ENCODE data around the gene PDE4DIP.
"Not testable (repeated sequence)": the region's sequence is repeated elsewhere in the genome, so short reads cannot be mapped to it uniquely, and the experiment has no call there.

DNA sequence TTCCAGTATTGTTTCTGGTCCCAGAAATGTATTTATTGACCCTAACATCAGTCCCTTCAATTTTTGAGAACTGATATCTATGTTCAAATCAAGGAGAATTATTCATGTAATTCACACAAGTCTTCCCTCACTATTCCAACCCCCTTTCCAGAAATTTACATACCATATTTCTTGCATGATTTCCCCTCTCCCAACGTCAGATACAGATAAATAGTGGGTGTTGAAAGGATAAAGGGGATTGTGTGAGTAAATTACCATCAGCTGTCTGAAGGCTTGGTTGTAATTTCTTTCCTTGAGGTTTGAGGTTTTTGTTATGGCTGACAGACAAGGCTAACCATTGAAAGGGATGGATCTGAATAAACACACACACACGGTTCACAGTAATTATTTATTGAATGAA, 15.7 kb upstream of the PDE4DIP start:
- TF ChIP-seq, protein P1, sequence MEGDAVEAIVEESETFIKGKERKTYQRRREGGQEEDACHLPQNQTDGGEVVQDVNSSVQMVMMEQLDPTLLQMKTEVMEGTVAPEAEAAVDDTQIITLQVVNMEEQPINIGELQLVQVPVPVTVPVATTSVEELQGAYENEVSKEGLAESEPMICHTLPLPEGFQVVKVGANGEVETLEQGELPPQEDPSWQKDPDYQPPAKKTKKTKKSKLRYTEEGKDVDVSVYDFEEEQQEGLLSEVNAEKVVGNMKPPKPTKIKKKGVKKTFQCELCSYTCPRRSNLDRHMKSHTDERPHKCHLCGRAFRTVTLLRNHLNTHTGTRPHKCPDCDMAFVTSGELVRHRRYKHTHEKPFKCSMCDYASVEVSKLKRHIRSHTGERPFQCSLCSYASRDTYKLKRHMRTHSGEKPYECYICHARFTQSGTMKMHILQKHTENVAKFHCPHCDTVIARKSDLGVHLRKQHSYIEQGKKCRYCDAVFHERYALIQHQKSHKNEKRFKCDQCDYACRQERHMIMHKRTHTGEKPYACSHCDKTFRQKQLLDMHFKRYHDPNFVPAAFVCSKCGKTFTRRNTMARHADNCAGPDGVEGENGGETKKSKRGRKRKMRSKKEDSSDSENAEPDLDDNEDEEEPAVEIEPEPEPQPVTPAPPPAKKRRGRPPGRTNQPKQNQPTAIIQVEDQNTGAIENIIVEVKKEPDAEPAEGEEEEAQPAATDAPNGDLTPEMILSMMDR (IDR thresholded peaks at IDR 0.05; ENCODE audit: extremely low read depth in 1 of 2, insufficient read depth in 1 of 2, low read depth in 1 of 2, low read length in 2 of 2), result not testable (repeated sequence)
- not testable (repeated sequence) for TF ChIP-seq POLR2AphosphoS5 (IDR thresholded peaks at IDR 0.05; ENCODE audit: insufficient read depth, low read depth, low read length); POLR2A (IDR thresholded peaks at IDR 0.05; ENCODE audit: low read depth, low read length); JUN (IDR thresholded peaks at IDR 0.05; ENCODE audit: borderline replicate concordance, insufficient read depth, insufficient read length, low read depth); EZH2 (IDR thresholded peaks at IDR 0.05; ENCODE audit: borderline replicate concordance, low read depth, low read length, severe bottlenecking); FOS (IDR thresholded peaks at IDR 0.05; ENCODE audit: borderline replicate concordance, insufficient read depth, low read length); MYC (IDR thresholded peaks at IDR 0.05; ENCODE audit: low read depth, low read length); GATA2 (IDR thresholded peaks at IDR 0.05; ENCODE audit: insufficient read depth, insufficient read length, low read depth, low read length)
- TF ChIP-seq, protein P2, sequence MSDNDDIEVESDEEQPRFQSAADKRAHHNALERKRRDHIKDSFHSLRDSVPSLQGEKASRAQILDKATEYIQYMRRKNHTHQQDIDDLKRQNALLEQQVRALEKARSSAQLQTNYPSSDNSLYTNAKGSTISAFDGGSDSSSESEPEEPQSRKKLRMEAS (IDR thresholded peaks at IDR 0.05; ENCODE audit: insufficient read depth, insufficient read length), result not testable (repeated sequence)

Data from endothelial cell of umbilical vein (primary cell).